ENCODE results near the gene GPX1. TPM values are rescaled to one million over a fixed set of nuclear protein-coding genes. Genes with fewer than 3 reads are reported as not detected.
"Not testable (repeated sequence)": the region's sequence is repeated elsewhere in the genome, so short reads cannot be mapped to it uniquely, and the experiment has no call there.

Gene GPX1
- total and polyA plus RNA-seq, 3 experiments from 2014 or later = 140 to 231 (median 223) TPM

DNA sequence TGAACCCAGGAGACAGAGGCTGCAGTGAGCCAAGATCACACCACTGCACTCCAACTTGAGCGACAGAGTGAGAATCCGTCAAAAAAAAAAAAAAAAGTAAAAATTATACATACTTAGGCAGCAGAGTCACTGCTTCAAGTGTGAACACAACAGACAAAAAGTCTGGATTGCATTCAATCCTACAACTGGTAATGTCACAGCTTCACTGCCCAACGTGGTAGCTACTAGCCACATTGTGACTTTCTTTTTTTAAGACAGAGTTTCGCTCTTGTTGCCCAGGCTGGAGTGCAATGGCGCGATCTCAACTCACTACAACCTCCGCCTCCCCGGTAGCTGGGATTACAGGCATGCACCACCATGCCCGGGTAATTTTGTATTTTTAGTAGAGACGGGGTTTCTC, 33.2 kb upstream of the GPX1 start:
- H3K36me3 Mint-ChIP-seq = peaks cover 0 to 46% (median 0%) of the 10 kb centered on the region in 3 donors
- H3K27ac ChIP-seq (ENCODE audit: low read depth, low read length); H3K4me3 ChIP-seq (ENCODE audit: low read length); H3K27me3 ChIP-seq (ENCODE audit: insufficient read depth, low read length, poor library complexity, severe bottlenecking); H3K9me3 Mint-ChIP-seq; H3K9me3 ChIP-seq (ENCODE audit: low read length); CTCF ChIA-PET; H3K4me3 Mint-ChIP-seq; H3K27me3 Mint-ChIP-seq; H3K36me3 ChIP-seq (ENCODE audit: insufficient read depth, low read length); DNase-seq: not testable (repeated sequence)
- peaks cover 43% of the 10 kb centered on the region for H3K4me1 ChIP-seq (ENCODE audit: insufficient read depth, low read length)
- H3K27ac Mint-ChIP-seq = peak overlapping the region in 2 of 8 donors; percentile 9 to 47
- H3K4me1 Mint-ChIP-seq = peaks cover 52 to 70% (median 56%) of the 10 kb centered on the region in 3 donors
- POLR2A ChIA-PET = interaction anchor here (0.7 kb wide), 1 partner anchor 12 kb away, joined by 5 read pairs; no protein-coding TSS in a partner anchor

DNA sequence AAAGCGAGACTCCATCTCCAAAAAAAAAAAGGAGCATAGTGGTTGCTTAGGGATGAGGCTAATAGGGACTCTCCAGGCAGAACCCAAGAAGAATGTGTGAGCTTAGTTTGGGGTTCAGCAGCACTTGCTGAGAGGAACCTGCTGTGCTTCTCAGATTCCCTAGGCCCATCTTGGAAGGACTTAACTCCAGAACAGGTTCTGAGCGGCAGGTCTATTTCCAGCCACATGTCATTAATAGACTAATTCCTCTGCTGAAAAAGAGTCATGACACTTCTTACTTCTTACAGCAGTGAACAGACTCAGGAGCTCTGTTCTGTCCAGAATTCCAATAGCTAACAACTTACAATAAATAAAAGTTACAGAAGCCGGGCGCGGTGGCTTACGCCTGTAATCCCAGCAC, 31.1 kb upstream of the GPX1 start:
- Histone ChIP-seq H3K4me3 (ENCODE audit: low read length) (no peak overlapping the region), H3K4me1 (ENCODE audit: insufficient read depth, low read length) (peaks cover 46% of the 10 kb centered on the region), H3K27ac (ENCODE audit: low read depth, low read length) (no peak overlapping the region), H3K36me3 (ENCODE audit: insufficient read depth, low read length) (no peaks in the 10 kb centered on the region), H3K9me3 (ENCODE audit: low read length) (no peaks in the 10 kb centered on the region), H3K27me3 (ENCODE audit: insufficient read depth, low read length, poor library complexity, severe bottlenecking) (no peaks in the 10 kb centered on the region)
- Mint-ChIP-seq H3K9me3 (no peaks in the 10 kb centered on the region), H3K4me3 (peak overlapping the region in 1 of 7 donors; percentile 54), H3K36me3 (peaks cover 0 to 32% (median 0%) of the 10 kb centered on the region in 3 donors), H3K27ac (no peak overlapping the region), H3K4me1 (peaks cover 50 to 67% (median 56%) of the 10 kb centered on the region in 3 donors), H3K27me3 (no peaks in the 10 kb centered on the region)
- DNase-seq = no peak
- POLR2A ChIA-PET = interaction anchor here (0.6 kb wide), 1 partner anchor 462 kb away, joined by 3 read pairs; no protein-coding TSS in a partner anchor
- CTCF ChIA-PET = interaction anchor here (0.9 kb wide), 1 partner anchor 13 kb away, joined by 3 read pairs; no protein-coding TSS in a partner anchor

GRCh38 chr3:49388289-49388820, 30.2 kb upstream of the GPX1 start:
- H3K4me1 Mint-ChIP-seq = peaks cover 54 to 72% (median 60%) of the 10 kb centered on the region in 3 donors
- H3K4me3 Mint-ChIP-seq = peak overlapping the region in 2 of 7 donors; percentile 1 to 24
- no peaks in the 10 kb centered on the region for H3K27me3 ChIP-seq (ENCODE audit: insufficient read depth, low read length, poor library complexity, severe bottlenecking)
- peaks cover 46% of the 10 kb centered on the region for H3K4me1 ChIP-seq (ENCODE audit: insufficient read depth, low read length)
- no peaks in the 10 kb centered on the region for H3K9me3 ChIP-seq (ENCODE audit: low read length)
- POLR2A ChIA-PET = no interaction called here
- no peaks in the 10 kb centered on the region for H3K9me3 Mint-ChIP-seq
- no peak overlapping the region for H3K27ac ChIP-seq (ENCODE audit: low read depth, low read length)
- H3K27me3 Mint-ChIP-seq = peaks cover 0 to 2% of the 10 kb centered on the region in 2 donors
- no peak for DNase-seq
- CTCF ChIA-PET = no interaction called here
- H3K36me3 ChIP-seq (ENCODE audit: insufficient read depth, low read length) = no peaks in the 10 kb centered on the region
- H3K27ac Mint-ChIP-seq = peak overlapping the region in 6 of 8 donors; percentile 5 to 76 (median 19)
- peaks cover 0 to 32% (median 0%) of the 10 kb centered on the region in 3 donors for H3K36me3 Mint-ChIP-seq
- no peak overlapping the region for H3K4me3 ChIP-seq (ENCODE audit: low read length)

DNA sequence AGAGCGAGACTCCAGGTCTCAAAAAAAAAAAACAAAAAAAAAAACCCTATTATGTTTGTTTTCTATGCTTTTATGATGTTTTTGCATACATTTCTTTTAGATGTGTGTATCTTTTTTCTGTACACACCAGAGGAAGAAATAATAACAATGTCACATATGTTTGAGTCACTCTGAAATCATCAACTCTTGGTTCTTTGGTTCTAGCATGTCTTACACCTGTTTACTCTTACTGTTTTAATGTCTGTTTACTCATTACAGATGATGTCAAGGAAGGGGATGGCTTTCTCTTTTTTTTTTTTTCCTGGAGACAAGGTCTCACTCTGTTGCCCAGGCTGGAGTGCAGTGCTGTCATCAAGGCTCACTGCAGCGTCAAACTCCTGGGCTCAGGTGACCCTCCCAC, 29.6 kb upstream of the GPX1 start:
- no peaks in the 10 kb centered on the region for H3K36me3 ChIP-seq (ENCODE audit: insufficient read depth, low read length)
- H3K27me3 Mint-ChIP-seq = peaks cover 0 to 2% of the 10 kb centered on the region in 2 donors
- peaks cover 52 to 72% (median 58%) of the 10 kb centered on the region in 3 donors for H3K4me1 Mint-ChIP-seq

DNA sequence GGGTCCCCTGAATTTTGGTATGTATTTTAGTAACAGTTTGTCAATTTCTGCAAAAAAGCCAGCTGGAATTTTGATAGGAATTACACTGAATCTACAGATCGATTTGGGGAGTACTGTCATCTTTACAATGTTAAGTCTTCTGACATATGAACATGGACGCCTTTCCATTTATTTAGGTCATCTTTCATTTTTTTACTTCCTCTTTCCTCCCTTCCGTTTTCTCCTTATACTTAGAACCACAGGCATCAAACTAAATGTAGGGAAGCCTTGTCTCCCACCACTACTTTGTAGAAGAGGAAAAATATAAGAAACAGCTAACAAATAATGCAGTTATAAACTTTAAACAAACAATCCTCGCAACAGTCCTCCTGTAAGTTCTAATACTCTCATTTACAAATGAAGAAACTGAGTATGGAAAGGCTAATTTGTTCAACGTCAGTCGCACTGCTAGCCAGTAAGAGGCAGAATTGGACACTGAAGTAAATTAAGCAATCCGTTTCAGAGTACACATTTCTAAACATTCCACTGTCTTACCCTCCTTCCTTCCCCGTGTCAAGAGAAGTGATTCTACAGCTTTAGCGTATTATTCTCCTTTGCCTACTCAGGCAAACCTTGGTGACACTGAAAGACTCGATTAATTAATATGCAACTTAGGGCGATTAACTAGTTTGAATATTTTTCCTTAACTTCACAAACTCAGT, 28.1 kb upstream of the GPX1 start:
- H3K4me3 ChIP-seq (ENCODE audit: low read length) = no peak overlapping the region
- Mint-ChIP-seq H3K27me3 (peaks cover 0 to 2% of the 10 kb centered on the region in 2 donors), H3K9me3 (no peaks in the 10 kb centered on the region), H3K27ac (peak overlapping the region in 6 of 8 donors; percentile 17 to 85 (median 74)), H3K4me1 (peaks cover 45 to 78% (median 54%) of the 10 kb centered on the region in 3 donors), H3K4me3 (peak overlapping the region in 5 of 7 donors; percentile 3 to 75 (median 62)), H3K36me3 (peaks cover 0 to 26% (median 0%) of the 10 kb centered on the region in 3 donors)
- H3K27ac ChIP-seq (ENCODE audit: low read depth, low read length) = no peak overlapping the region
- no peaks in the 10 kb centered on the region for H3K27me3 ChIP-seq (ENCODE audit: insufficient read depth, low read length, poor library complexity, severe bottlenecking)
- no peak for DNase-seq
- ChIA-PET POLR2A (no interaction called here), CTCF (interaction anchor here (1.0 kb wide), 1 partner anchor 8 kb away, joined by 3 read pairs; no protein-coding TSS in a partner anchor)
- peaks cover 51% of the 10 kb centered on the region for H3K4me1 ChIP-seq (ENCODE audit: insufficient read depth, low read length)
- no peaks in the 10 kb centered on the region for H3K36me3 ChIP-seq (ENCODE audit: insufficient read depth, low read length)
- H3K9me3 ChIP-seq (ENCODE audit: low read length) = no peaks in the 10 kb centered on the region

More for the DNA sequence above, 29.6 kb upstream of the GPX1 start:
- Histone ChIP-seq H3K27ac (ENCODE audit: low read depth, low read length) (no peak overlapping the region), H3K4me3 (ENCODE audit: low read length) (no peak overlapping the region), H3K9me3 (ENCODE audit: low read length) (no peaks in the 10 kb centered on the region), H3K27me3 (ENCODE audit: insufficient read depth, low read length, poor library complexity, severe bottlenecking) (no peaks in the 10 kb centered on the region), H3K4me1 (ENCODE audit: insufficient read depth, low read length) (peaks cover 46% of the 10 kb centered on the region)
- Mint-ChIP-seq H3K27ac (peak overlapping the region in 7 of 8 donors; percentile 13 to 84 (median 51)), H3K9me3 (no peaks in the 10 kb centered on the region), H3K36me3 (peaks cover 0 to 29% (median 0%) of the 10 kb centered on the region in 3 donors), H3K4me3 (peak overlapping the region in 2 of 7 donors; percentile 10 to 54)
- POLR2A ChIA-PET = no interaction called here
- CTCF ChIA-PET = no interaction called here
- DNase-seq = no peak

DNA sequence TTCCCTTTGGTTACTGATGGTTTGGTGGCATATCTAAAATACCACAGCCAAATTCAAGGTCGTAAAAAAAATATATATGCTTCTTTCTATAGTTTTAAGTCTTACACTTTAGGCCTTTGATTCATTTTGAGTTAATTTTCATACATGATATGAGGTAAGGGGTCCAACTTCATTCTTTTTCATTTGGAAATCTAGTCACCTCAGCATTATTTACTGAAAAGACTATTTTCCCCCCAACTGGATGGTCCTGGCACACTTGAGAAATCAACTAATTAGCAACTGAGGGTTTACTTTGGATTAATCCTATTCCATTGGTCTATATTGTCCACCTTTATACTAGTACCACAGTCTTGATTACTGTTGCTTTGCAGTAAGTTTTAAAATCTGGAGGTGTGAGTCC, 27.5 kb upstream of the GPX1 start:
- peaks cover 51% of the 10 kb centered on the region for H3K4me1 ChIP-seq (ENCODE audit: insufficient read depth, low read length)
- no peaks in the 10 kb centered on the region for H3K9me3 ChIP-seq (ENCODE audit: low read length)
- no peaks in the 10 kb centered on the region for H3K36me3 ChIP-seq (ENCODE audit: insufficient read depth, low read length)
- H3K27me3 Mint-ChIP-seq = peaks cover 0 to 2% of the 10 kb centered on the region in 2 donors
- H3K27ac Mint-ChIP-seq = peak overlapping the region in 4 of 8 donors; percentile 34 to 85 (median 48)
- H3K4me3 Mint-ChIP-seq = peak overlapping the region in 1 of 7 donors; percentile 26
- DNase-seq = no peak
- no peak overlapping the region for H3K27ac ChIP-seq (ENCODE audit: low read depth, low read length)
- H3K4me3 ChIP-seq (ENCODE audit: low read length) = no peak overlapping the region
- POLR2A ChIA-PET = no interaction called here
- CTCF ChIA-PET = interaction anchor here (1.0 kb wide), 1 partner anchor 9 kb away, joined by 3 read pairs; no protein-coding TSS in a partner anchor
- H3K4me1 Mint-ChIP-seq = peaks cover 44 to 81% (median 57%) of the 10 kb centered on the region in 3 donors
- H3K27me3 ChIP-seq (ENCODE audit: insufficient read depth, low read length, poor library complexity, severe bottlenecking) = no peaks in the 10 kb centered on the region
- H3K36me3 Mint-ChIP-seq = peaks cover 0 to 26% (median 0%) of the 10 kb centered on the region in 3 donors
- H3K9me3 Mint-ChIP-seq = no peaks in the 10 kb centered on the region

DNA sequence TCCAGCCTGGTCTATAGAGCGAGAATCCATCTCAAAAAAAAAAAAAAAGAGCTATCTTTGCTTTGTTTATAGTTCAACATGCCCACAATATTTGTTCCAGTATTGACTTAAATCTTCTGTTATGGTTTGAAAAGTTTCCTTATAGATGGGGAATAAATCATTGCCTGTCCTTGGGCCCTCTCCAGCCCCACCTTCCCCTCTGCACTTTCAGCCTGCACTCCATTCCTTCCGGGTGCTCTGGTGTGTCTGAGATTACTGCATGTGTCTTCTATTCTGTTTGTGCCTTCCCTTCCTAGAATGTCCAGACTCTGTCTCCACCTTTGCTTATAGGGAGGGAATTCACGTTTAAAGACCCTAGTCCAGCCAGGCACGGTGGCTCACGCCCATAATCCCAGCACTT, 25.2 kb upstream of the GPX1 start:
- H3K36me3 Mint-ChIP-seq = peaks cover 0 to 21% (median 0%) of the 10 kb centered on the region in 3 donors
- POLR2A ChIA-PET = interaction anchor here (0.6 kb wide), 1 partner anchor 26 kb away, joined by 3 read pairs; no protein-coding TSS in a partner anchor
- H3K4me1 Mint-ChIP-seq = peaks cover 52 to 83% (median 68%) of the 10 kb centered on the region in 3 donors
- H3K27ac ChIP-seq (ENCODE audit: low read depth, low read length) = no peak overlapping the region
- no peak for DNase-seq
- peaks cover 48% of the 10 kb centered on the region for H3K4me1 ChIP-seq (ENCODE audit: insufficient read depth, low read length)
- no peaks in the 10 kb centered on the region for H3K27me3 ChIP-seq (ENCODE audit: insufficient read depth, low read length, poor library complexity, severe bottlenecking)
- no peaks in the 10 kb centered on the region for H3K9me3 Mint-ChIP-seq
- no peak overlapping the region for H3K4me3 ChIP-seq (ENCODE audit: low read length)
- H3K27me3 Mint-ChIP-seq = peaks cover 0 to 2% of the 10 kb centered on the region in 2 donors
- no peaks in the 10 kb centered on the region for H3K36me3 ChIP-seq (ENCODE audit: insufficient read depth, low read length)
- no peaks in the 10 kb centered on the region for H3K9me3 ChIP-seq (ENCODE audit: low read length)
- peak overlapping the region in 4 of 8 donors; percentile 11 to 80 (median 50) for H3K27ac Mint-ChIP-seq
- CTCF ChIA-PET = no interaction called here
- H3K4me3 Mint-ChIP-seq = peak overlapping the region in 3 of 7 donors; percentile 28 to 34 (median 33)
